Neural progenitor cell (in vitro differentiated cells): ENCODE data around the gene KCNH1. TPM values are rescaled to one million over a fixed set of nuclear protein-coding genes. Genes with fewer than 3 reads are reported as not detected.

Source experiments
- DNase-seq: peaks from one replicate; pipeline ENCODE4 v3.0.0-alpha.2; 2016; ENCODE audit warnings: low spot score
- H2AFZ ChIP-seq: fragments of 200-600 bp; sonication (generic); replicated peaks from 2 replicates; pipeline ENCODE4 v1.6.1; 2016; ENCODE audit warnings: antibody characterized with exemption
- H3F3A ChIP-seq: fragments of 200-600 bp; sonication (generic); 2 replicates; pipeline ENCODE4 v1.6.1; 2016; ENCODE audit warnings: antibody characterized with exemption, low read depth
- H3K27ac ChIP-seq: fragments of 200-600 bp; sonication (generic); 2 replicates; pipeline ENCODE4 v1.5.1; 2016; ENCODE audit warnings: mild to moderate bottlenecking
- H3K27me3 ChIP-seq: fragments of 200-600 bp; sonication (generic); 2 replicates; pipeline ENCODE4 v1.6.1; 2016; ENCODE audit warnings: mild to moderate bottlenecking, moderate library complexity
- H3K36me3 ChIP-seq: fragments of 200-600 bp; sonication (generic); 2 replicates; pipeline ENCODE4 v1.5.1; 2016
- H3K4me1 ChIP-seq: fragments of 200-600 bp; sonication (generic); 2 replicates; pipeline ENCODE4 v1.6.1; 2016; ENCODE audit warnings: mixed run types
- H3K4me2 ChIP-seq: fragments of 200-600 bp; sonication (generic); 2 replicates; pipeline ENCODE4 v1.6.1; 2016
- H3K4me3 ChIP-seq: fragments of 200-600 bp; sonication (generic); 2 replicates; pipeline ENCODE4 v1.5.1; 2016
- H3K79me2 ChIP-seq: fragments of 200-600 bp; sonication (generic); 2 replicates; pipeline ENCODE4 v1.6.1; 2016; ENCODE audit warnings: low read depth
- H3K9ac ChIP-seq: fragments of 200-600 bp; sonication (generic); 2 replicates; pipeline ENCODE4 v1.6.1; 2016
- H3K9me3 ChIP-seq: fragments of 200-600 bp; sonication (generic); 2 replicates; pipeline ENCODE4 v1.5.1; 2016; ENCODE audit warnings: low read depth
- H4K20me1 ChIP-seq: fragments of 200-600 bp; sonication (generic); 2 replicates; pipeline ENCODE4 v1.6.1; 2016; ENCODE audit warnings: low read depth
- H3K27ac Mint-ChIP-seq: 3 replicates; pipeline ENCODE4 v1.8.0; 2021; ENCODE audit warnings: mixed read lengths
- H3K27me3 Mint-ChIP-seq: 2 replicates; pipeline ENCODE4 v1.8.0; 2022; ENCODE audit warnings: low read depth, mild to moderate bottlenecking, inconsistent platforms, moderate library complexity, mixed read lengths; ENCODE audit not compliant: insufficient read depth
- H3K36me3 Mint-ChIP-seq: 3 replicates; pipeline ENCODE4 v1.8.0; 2021; ENCODE audit warnings: mixed read lengths
- H3K4me1 Mint-ChIP-seq: 3 replicates; pipeline ENCODE4 v1.8.0; 2021; ENCODE audit warnings: mixed read lengths
- H3K4me3 Mint-ChIP-seq: 3 replicates; pipeline ENCODE4 v1.8.0; 2021; ENCODE audit warnings: mild to moderate bottlenecking, moderate library complexity, mixed read lengths
- H3K9me3 Mint-ChIP-seq: 3 replicates; pipeline ENCODE4 v1.8.0; 2020; ENCODE audit warnings: mixed read lengths
- EZH2 ChIP-seq: fragments of 200-600 bp; sonication (generic); IDR thresholded peaks from 2 replicates; pipeline ENCODE4 v1.6.1; 2017; ENCODE audit warnings: antibody characterized with exemption, mild to moderate bottlenecking, moderate library complexity
- EZH2phosphoT487 ChIP-seq: fragments of 200-600 bp; sonication (generic); IDR thresholded peaks from 2 replicates; pipeline ENCODE4 v1.6.1; 2017; ENCODE audit warnings: antibody characterized with exemption
- total RNA-seq: library from RNA; depleted of rRNA; stranded (reverse); fragments of >200 nt; gene quantifications from 2 replicates; pipeline ENCODE4 v1.2.3, GENCODE V29; 2015; ENCODE audit warnings: low replicate concordance
- TF ChIP-seq, protein P1 (sequence below): fragments of 200-600 bp; sonication (generic); IDR thresholded peaks from 2 replicates; pipeline ENCODE4 v1.5.1; 2017; ENCODE audit warnings: antibody characterized with exemption, mild to moderate bottlenecking

The KCNH1 gene
- total RNA-seq, 1 donor from 2014 or later: 1.6 TPM

DNA sequence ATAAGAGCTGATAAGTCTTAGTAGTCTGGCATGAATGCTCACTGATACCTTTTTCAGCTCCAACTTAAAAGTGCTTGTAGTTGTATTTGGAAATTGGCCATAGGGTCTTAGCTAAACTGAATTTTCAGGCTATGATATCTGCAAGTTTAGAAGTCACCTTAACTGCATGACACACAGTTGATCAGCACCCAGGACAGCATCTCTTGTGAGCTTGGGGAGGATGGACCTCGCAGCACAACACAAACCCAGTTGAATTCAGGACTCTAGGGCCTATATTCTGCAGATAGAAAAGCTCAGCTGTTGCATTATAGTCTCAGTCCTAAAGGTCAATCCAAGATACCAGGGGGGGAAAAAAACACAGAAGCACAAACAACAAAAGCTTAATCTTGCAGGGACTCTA, 394.3 kb downstream of the KCNH1 start:
- TF ChIP-seq, protein P1, sequence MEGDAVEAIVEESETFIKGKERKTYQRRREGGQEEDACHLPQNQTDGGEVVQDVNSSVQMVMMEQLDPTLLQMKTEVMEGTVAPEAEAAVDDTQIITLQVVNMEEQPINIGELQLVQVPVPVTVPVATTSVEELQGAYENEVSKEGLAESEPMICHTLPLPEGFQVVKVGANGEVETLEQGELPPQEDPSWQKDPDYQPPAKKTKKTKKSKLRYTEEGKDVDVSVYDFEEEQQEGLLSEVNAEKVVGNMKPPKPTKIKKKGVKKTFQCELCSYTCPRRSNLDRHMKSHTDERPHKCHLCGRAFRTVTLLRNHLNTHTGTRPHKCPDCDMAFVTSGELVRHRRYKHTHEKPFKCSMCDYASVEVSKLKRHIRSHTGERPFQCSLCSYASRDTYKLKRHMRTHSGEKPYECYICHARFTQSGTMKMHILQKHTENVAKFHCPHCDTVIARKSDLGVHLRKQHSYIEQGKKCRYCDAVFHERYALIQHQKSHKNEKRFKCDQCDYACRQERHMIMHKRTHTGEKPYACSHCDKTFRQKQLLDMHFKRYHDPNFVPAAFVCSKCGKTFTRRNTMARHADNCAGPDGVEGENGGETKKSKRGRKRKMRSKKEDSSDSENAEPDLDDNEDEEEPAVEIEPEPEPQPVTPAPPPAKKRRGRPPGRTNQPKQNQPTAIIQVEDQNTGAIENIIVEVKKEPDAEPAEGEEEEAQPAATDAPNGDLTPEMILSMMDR: no peak
- no peak for TF ChIP-seq EZH2phosphoT487
- TF ChIP-seq EZH2: no peak
- H3K4me1 ChIP-seq: peaks cover 8% of the 10 kb centered on the region
- no peaks in the 10 kb centered on the region for H3F3A ChIP-seq
- H3K9me3 ChIP-seq: no peaks in the 10 kb centered on the region
- no peak overlapping the region for H3K4me2 ChIP-seq
- no peak overlapping the region for H3K27ac ChIP-seq
- Mint-ChIP-seq H3K4me3 (no peak overlapping the region), H3K27me3 (peaks cover 4% of the 10 kb centered on the region), H3K4me1 (peaks cover 10% of the 10 kb centered on the region), H3K9me3 (no peaks in the 10 kb centered on the region), H3K36me3 (no peaks in the 10 kb centered on the region), H3K27ac (no peak overlapping the region)
- no peak overlapping the region for H2AFZ ChIP-seq
- no peaks in the 10 kb centered on the region for H3K36me3 ChIP-seq
- peak; percentile 45 for DNase-seq
- peaks cover 4% of the 10 kb centered on the region for H4K20me1 ChIP-seq
- H3K27me3 ChIP-seq: no peaks in the 10 kb centered on the region
- H3K9ac ChIP-seq: no peak overlapping the region
- H3K79me2 ChIP-seq: no peaks in the 10 kb centered on the region
- H3K4me3 ChIP-seq: no peak overlapping the region

DNA sequence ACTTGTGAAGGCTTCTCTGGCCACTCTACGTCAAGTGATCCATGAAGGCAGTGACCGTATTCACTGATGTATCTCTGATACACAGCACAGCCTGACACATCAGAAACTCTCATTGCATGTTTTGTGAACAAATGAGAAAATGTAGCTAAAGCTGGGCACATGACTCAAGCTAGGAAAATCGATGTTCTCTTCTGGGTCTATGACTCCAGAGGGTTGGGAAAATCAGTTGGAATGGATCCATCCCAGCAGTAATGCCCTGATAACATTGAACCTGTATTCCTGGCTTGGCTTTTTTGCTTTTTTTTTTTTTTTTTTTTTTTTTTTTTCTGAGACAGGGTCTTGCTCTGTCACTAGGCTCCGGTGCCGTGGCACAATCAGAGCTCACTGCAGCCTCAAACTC, 395.7 kb downstream of the KCNH1 start:
- Histone ChIP-seq H3F3A (no peaks in the 10 kb centered on the region), H3K4me1 (peaks cover 8% of the 10 kb centered on the region), H3K27me3 (no peaks in the 10 kb centered on the region), H2AFZ (no peak overlapping the region), H3K4me3 (no peak overlapping the region), H4K20me1 (peaks cover 4% of the 10 kb centered on the region), H3K27ac (no peak overlapping the region), H3K79me2 (no peaks in the 10 kb centered on the region), H3K4me2 (no peak overlapping the region), H3K9me3 (no peaks in the 10 kb centered on the region), H3K9ac (no peak overlapping the region), H3K36me3 (no peaks in the 10 kb centered on the region)
- Mint-ChIP-seq H3K9me3 (no peaks in the 10 kb centered on the region), H3K27me3 (peaks cover 4% of the 10 kb centered on the region), H3K4me3 (no peak overlapping the region), H3K4me1 (peaks cover 10% of the 10 kb centered on the region), H3K27ac (no peak overlapping the region), H3K36me3 (no peaks in the 10 kb centered on the region)
- TF ChIP-seq, protein P1: no peak
- no peak for TF ChIP-seq EZH2phosphoT487
- no peak for TF ChIP-seq EZH2
- DNase-seq: no peak

DNA sequence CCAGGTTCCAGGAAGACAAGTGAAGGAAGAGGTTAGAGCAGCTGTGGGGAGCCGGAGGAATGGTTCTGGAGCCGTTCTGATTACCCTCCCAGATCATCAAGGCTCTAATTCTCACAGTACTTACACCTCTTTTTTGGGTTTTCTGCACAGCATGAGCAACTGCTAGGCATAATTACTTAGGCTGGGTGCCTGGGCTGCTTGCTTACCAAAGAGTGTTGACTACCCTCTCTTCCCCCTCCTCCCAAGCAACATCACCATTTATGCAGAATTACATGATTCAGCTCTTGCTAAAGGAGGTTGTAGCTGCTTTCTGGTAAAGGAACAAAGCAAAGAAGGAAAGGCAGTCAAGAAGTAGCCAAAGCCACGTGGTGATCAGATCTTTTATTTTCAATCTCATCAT, 397.2 kb downstream of the KCNH1 start:
- peaks cover under 1% of the 10 kb centered on the region for H3K4me1 ChIP-seq
- H3F3A ChIP-seq: no peaks in the 10 kb centered on the region
- Mint-ChIP-seq H3K36me3 (no peaks in the 10 kb centered on the region), H3K4me1 (peaks cover 8% of the 10 kb centered on the region), H3K27ac (no peak overlapping the region), H3K9me3 (no peaks in the 10 kb centered on the region), H3K4me3 (no peak overlapping the region), H3K27me3 (peaks cover 4% of the 10 kb centered on the region)
- H3K4me2 ChIP-seq: no peak overlapping the region
- H3K9ac ChIP-seq: no peak overlapping the region
- no peak overlapping the region for H3K4me3 ChIP-seq
- H3K9me3 ChIP-seq: no peaks in the 10 kb centered on the region
- no peaks in the 10 kb centered on the region for H3K79me2 ChIP-seq
- TF ChIP-seq, protein P1: no peak
- no peak for TF ChIP-seq EZH2
- TF ChIP-seq EZH2phosphoT487: no peak
- peaks cover 4% of the 10 kb centered on the region for H4K20me1 ChIP-seq
- H3K27me3 ChIP-seq: no peaks in the 10 kb centered on the region
- H3K36me3 ChIP-seq: no peaks in the 10 kb centered on the region
- H3K27ac ChIP-seq: no peak overlapping the region
- H2AFZ ChIP-seq: no peak overlapping the region
- no peak for DNase-seq
